Measurements from ENCODE around the gene ANO3. TPM values are rescaled to one million over a fixed set of nuclear protein-coding genes. Genes with fewer than 3 reads are reported as not detected.

ANO3 gene
- total and polyA plus RNA-seq, 2 of the 4 experiments (the other 2 are of a cell fraction), result 0.02 to 0.18 TPM

DNA sequence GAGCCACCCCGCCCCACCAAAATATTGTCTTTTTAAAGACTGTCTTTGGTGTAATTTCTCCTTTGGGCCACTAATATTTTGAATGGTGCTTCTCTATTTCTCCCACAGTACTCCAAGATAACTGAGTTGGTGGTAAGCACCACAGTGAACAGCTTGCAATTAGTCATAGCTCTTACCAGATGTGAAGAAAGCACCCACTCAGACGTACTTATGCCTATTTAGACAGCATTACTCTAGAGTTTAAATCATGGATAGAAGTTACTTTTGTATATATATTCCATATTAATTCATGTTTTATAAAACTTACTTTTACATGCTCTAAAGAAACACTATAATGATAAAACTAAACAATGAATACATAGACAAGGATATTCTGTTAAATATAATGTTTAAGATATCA is 12.7 kb downstream of the ANO3 start:
- no peak overlapping the region for H3K4ac ChIP-seq (ENCODE audit: low read depth, low read length)
- no peak overlapping the region for H4K8ac ChIP-seq (ENCODE audit: low read depth in 2 of 2, low read length in 2 of 2)
- H3K23ac ChIP-seq (ENCODE audit: low read depth, low read length), result no peak overlapping the region
- POLR2A ChIA-PET (ENCODE audit: unreplicated experiment), result no interaction called here
- no peaks in the 10 kb centered on the region; the same call in 1 of the 2 replicates for H3K27me3 ChIP-seq (ENCODE audit: control insufficient read depth, insufficient read depth, low read length)
- no peak overlapping the region for H3K14ac ChIP-seq (replicated peaks; ENCODE audit: low read depth, low read length)
- no peaks in the 10 kb centered on the region for H3K36me3 ChIP-seq (ENCODE audit: control insufficient read depth, insufficient read depth, low read length)
- H3K4me3 ChIP-seq (ENCODE audit: insufficient read depth, low read depth, low read length), result no peak overlapping the region
- no peaks in the 10 kb centered on the region for H3K79me1 ChIP-seq (ENCODE audit: low read depth in 1 of 2, low read length in 2 of 2)
- no peak overlapping the region for H2AFZ ChIP-seq (replicated peaks; ENCODE audit: low read length, poor library complexity)
- no peak overlapping the region for H2AK9ac ChIP-seq (replicated peaks; ENCODE audit: low read depth, low read length, poor library complexity)
- no peaks in the 10 kb centered on the region for H3K9me3 ChIP-seq (ENCODE audit: control insufficient read depth, insufficient read depth, low read length)
- TF ChIP-seq MAZ (IDR thresholded peaks at IDR 0.05; ENCODE audit: borderline replicate concordance, low read depth, low read length) (no peak), POLR2A (IDR thresholded peaks at IDR 0.05; ENCODE audit: low read depth, low read length) (no peak), FOS (IDR thresholded peaks at IDR 0.05; ENCODE audit: low read depth, low read length) (no peak), MXI1 (IDR thresholded peaks at IDR 0.05; ENCODE audit: borderline replicate concordance, low read depth, low read length) (no peak), SMC3 (IDR thresholded peaks at IDR 0.05; ENCODE audit: low read depth, low read length) (no peak), NFE2L2 (IDR thresholded peaks at IDR 0.05; ENCODE audit: low read depth, low read length) (no peak), RFX5 (IDR thresholded peaks at IDR 0.05; ENCODE audit: low read depth, low read length) (no peak), RCOR1 (IDR thresholded peaks at IDR 0.05; ENCODE audit: insufficient replicate concordance, low read length) (no peak), CEBPB (IDR thresholded peaks at IDR 0.05; ENCODE audit: low read depth, low read length) (no peak), CHD1 (IDR thresholded peaks at IDR 0.05; ENCODE audit: low read depth, low read length) (no peak), MAFK (IDR thresholded peaks at IDR 0.05; ENCODE audit: low read depth, low read length) (no peak), RAD21 (IDR thresholded peaks at IDR 0.05; ENCODE audit: low read length) (no peak), BHLHE40 (IDR thresholded peaks at IDR 0.05; ENCODE audit: low read depth, low read length) (no peak)
- TF ChIP-seq, protein P1, sequence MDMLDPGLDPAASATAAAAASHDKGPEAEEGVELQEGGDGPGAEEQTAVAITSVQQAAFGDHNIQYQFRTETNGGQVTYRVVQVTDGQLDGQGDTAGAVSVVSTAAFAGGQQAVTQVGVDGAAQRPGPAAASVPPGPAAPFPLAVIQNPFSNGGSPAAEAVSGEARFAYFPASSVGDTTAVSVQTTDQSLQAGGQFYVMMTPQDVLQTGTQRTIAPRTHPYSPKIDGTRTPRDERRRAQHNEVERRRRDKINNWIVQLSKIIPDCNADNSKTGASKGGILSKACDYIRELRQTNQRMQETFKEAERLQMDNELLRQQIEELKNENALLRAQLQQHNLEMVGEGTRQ (IDR thresholded peaks at IDR 0.05; ENCODE audit: low read depth, low read length), result no peak
- TF ChIP-seq, protein P2, sequence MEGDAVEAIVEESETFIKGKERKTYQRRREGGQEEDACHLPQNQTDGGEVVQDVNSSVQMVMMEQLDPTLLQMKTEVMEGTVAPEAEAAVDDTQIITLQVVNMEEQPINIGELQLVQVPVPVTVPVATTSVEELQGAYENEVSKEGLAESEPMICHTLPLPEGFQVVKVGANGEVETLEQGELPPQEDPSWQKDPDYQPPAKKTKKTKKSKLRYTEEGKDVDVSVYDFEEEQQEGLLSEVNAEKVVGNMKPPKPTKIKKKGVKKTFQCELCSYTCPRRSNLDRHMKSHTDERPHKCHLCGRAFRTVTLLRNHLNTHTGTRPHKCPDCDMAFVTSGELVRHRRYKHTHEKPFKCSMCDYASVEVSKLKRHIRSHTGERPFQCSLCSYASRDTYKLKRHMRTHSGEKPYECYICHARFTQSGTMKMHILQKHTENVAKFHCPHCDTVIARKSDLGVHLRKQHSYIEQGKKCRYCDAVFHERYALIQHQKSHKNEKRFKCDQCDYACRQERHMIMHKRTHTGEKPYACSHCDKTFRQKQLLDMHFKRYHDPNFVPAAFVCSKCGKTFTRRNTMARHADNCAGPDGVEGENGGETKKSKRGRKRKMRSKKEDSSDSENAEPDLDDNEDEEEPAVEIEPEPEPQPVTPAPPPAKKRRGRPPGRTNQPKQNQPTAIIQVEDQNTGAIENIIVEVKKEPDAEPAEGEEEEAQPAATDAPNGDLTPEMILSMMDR (conservative IDR thresholded peaks at IDR 0.05; ENCODE audit: low read depth, low read length), result no peak
- TF ChIP-seq, protein P3, sequence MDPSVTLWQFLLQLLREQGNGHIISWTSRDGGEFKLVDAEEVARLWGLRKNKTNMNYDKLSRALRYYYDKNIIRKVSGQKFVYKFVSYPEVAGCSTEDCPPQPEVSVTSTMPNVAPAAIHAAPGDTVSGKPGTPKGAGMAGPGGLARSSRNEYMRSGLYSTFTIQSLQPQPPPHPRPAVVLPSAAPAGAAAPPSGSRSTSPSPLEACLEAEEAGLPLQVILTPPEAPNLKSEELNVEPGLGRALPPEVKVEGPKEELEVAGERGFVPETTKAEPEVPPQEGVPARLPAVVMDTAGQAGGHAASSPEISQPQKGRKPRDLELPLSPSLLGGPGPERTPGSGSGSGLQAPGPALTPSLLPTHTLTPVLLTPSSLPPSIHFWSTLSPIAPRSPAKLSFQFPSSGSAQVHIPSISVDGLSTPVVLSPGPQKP (IDR thresholded peaks at IDR 0.05; ENCODE audit: borderline replicate concordance, low read depth, low read length), result no peak
- CTCF ChIA-PET, result no interaction called here
- no peak overlapping the region for H2BK15ac ChIP-seq (ENCODE audit: low read depth, low read length)
- no peaks in the 10 kb centered on the region for H3K9me1 ChIP-seq (ENCODE audit: insufficient read depth, low read length)
- H3K4me1 ChIP-seq (ENCODE audit: control insufficient read depth, insufficient read depth, low read length), result no peaks in the 10 kb centered on the region
- no peak overlapping the region for H2BK120ac ChIP-seq (ENCODE audit: low read depth, low read length)
- H4K91ac ChIP-seq (ENCODE audit: insufficient read depth, low read depth, low read length), result no peak overlapping the region
- H2BK5ac ChIP-seq (ENCODE audit: low read depth, low read length, poor library complexity, severe bottlenecking), result no peak overlapping the region
- no peak overlapping the region for H3K27ac ChIP-seq (ENCODE audit: insufficient read depth, low read length)
- H4K5ac ChIP-seq (ENCODE audit: low read depth, low read length), result no peak overlapping the region
- in situ Hi-C loops (cut with MboI; ENCODE audit: low sequenced_read_pairs), result no loop called here
- no peak overlapping the region for H3K4me2 ChIP-seq (ENCODE audit: low read depth, low read length)
- dilution Hi-C loops (cut with HindIII; ENCODE audit: low sequenced_read_pairs, unreplicated experiment), result no loop called here
- ATAC-seq (ENCODE audit: low read depth) (no peak), DNase-seq (no peak)
- H2BK20ac ChIP-seq (ENCODE audit: low read depth, low read length), result no peak overlapping the region
- BruUV-seq (replicated peaks), result no TSS peak
- H3K18ac ChIP-seq (ENCODE audit: low read depth, low read length), result no peak overlapping the region
- no CpG with 5 or more reads among the region's 2 CpGs for WGBS, 2 experiments (ENCODE audit: extremely low coverage in 2 of 2, insufficient read length in 1 of 2)
- H3K9ac ChIP-seq (ENCODE audit: low read depth, low read length), result no peak overlapping the region
- intact Hi-C loops (cut with micrococcal nuclease), result no loop called here
- H3K56ac ChIP-seq (ENCODE audit: extremely low read depth, insufficient read depth, low read length), result no peak overlapping the region
- no peak overlapping the region for H2AK5ac ChIP-seq (ENCODE audit: low read depth, low read length)
- H4K20me1 ChIP-seq (ENCODE audit: insufficient read depth, low read length), result no peaks in the 10 kb centered on the region
